ENCODE results near the gene PPIL4.
"Not testable (repeated sequence)": the region's sequence is repeated elsewhere in the genome, so short reads cannot be mapped to it uniquely, and the experiment has no call there.

The PPIL4 gene

DNA sequence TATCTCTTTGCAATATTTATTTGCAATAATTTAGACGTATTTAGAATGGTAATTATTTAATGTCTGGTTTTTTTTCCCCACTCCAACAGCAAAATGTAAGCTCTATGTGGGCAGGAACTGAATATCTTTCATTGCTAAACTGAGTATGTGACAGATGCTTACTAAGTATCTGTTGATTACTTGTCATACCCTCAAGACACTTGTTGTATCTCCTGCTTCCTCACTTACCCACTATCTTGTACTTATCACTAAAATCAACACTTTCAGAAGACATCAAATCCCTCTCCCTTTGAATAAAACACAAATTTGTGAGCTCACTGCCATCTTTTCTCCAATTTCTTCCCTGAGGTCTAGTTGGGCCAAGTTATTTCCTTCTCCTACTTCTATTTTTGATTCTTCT, 30.3 kb downstream of the PPIL4 start:
- DNase-seq, result no peak

DNA sequence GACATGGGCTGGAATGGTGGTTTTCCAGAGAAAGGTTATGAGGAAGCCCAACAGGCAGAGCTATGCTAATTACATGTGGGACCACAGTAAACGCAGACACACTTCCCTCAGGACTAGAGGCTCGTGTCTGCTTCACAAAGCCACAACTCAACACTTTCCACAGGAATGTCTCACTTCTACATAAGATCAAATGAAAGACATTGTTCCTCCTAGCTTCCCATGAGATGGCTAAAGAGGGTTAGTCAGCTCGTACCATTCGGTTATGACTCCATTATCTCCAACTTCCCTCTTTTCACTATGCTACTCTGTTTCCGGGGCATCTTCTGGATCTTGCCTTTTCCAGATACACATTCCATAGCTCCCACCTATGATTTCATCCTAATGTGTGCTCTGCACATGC, 31.9 kb downstream of the PPIL4 start:
- no peak for DNase-seq

DNA sequence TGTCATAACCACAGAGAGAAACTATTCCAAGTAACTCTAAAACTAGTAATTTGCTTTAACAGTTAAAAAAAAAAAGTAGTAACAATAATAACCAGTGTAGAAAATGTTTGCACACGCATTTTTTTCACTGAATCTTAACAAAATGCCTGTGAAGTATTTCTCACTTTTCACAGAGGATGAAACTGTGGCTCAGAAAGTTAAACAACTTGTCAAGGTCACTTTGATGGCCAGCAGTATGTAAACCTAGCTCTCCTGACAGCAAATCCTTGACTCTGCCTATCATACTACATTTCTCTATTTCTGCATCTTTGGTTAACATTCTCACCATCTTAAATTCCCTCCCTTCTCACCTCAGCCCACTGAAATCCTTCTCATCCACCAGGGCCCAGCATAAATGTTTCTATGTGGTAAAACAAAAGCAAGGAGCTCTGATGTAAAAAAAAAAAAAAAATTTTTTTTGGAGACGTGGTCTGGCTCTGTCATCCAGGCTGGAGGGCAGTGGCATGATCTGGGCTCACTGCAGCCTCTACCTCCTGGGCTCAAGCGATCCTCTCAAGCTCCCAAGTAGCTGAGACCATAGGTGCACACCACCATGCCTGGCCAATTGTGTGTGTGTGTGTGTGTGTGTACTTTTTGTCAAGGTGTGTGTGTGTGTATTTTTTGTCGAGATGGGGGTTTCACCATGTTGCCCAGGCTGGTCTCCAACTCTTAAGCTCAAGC, 34.9 kb downstream of the PPIL4 start:
- DNase-seq, result no peak

- DNase-seq, result no peak
Observed at GRCh38 chr6:149508485-149508884, 37.4 kb downstream of the PPIL4 start.

DNA sequence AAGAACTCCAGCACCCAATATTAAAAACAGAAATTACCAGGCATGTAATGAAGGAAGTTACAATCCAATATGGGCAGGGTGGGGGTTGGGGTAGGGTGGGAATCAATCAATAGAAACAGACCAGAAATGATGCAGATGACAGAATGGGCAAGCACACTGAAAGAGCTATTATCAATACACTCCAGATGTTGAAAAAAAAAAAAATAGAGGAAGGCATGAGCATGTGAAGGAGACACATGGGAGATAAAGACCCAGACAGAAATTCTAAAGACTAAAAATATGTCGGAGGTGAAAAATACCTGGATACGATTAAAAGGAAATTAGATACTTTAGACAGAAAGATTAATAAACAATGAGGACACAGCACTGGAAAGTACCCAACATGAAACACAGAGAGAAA, 42.0 kb downstream of the PPIL4 start:
- no peak for DNase-seq

DNA sequence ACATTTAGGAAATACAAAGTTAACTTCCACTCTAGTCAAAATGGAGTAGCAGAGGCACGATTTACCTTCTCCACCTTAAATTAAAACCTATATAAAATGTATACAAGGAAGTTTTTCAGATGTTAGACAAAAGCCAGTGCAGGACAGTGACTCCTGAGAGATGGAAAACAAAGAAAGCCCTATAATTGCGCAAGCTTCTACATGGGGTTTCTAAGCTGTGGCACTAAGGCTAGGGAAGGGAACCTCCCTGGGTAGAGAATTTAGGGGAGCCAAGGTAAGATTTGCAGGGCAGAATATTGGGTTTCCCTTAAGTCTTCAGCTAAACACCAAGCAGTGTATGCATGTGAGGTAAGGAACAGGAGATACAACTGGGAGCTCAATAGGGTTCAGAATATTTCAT, 42.6 kb downstream of the PPIL4 start:
- DNase-seq, result no peak

DNA sequence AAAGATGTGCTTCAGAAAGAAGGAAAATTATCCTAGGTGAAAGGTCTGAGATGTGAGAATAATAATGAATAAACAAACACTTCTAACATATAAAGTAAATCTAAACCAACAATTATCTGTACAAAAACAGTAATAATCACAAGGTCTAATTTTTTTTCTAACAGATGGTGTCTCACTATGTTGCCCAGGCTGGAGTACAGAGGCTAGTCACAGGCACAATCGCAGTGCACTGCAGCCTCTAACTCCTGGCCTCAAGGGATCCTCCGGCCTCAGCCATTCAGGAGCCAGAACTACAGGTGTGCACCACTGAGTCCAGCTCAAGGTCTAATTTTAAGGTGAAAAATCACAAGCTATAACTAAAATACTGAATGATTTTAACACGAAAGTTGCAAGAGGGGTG, 44.1 kb downstream of the PPIL4 start:
- DNase-seq, result no peak

DNA sequence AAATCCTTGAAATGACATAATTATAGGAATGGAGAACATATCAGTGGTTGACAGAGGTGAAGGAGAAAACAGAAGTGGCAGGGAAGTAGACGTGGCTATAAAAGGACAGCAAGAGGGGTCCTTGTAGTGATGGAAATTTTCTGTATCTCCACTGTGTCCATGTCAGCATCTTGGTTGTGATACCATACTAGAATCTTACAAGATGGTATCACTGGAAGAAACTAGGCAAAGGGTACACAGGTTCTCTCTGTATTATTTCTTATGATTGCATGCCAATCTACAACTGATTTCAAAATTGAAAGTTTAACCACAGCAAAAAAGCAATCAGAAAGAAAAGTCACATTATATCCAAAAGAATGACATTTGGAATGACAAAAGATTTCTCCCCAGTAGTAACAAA, 44.6 kb downstream of the PPIL4 start:
- DNase-seq, result no peak

- DNase-seq, result no peak
Observed at GRCh38 chr6:149500096-149500495, 45.7 kb downstream of the PPIL4 start.

- no peak for DNase-seq
Observed at GRCh38 chr6:149499066-149499465, 46.8 kb downstream of the PPIL4 start.

- DNase-seq, result no peak
Observed at GRCh38 chr6:149497365-149497764, 48.5 kb downstream of the PPIL4 start.

DNA sequence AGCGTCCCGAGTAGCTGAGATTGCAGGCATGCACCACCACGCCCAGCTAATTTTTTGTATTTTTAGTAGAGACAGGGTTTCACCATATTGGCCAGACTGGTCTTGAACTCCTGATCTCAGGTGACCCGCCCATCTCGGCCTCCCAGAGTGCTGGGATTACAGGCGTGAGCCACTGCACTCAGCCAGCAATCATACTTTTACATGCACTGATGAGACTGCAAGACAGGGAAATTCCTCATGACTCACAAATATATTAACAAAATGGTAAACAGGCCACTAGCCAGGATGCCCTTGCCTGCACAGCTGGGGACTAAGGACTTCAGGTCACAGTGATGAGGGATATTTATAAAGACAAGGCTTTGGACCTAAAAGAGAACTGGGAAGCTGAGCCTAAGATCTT, 49.2 kb downstream of the PPIL4 start:
- DNase-seq, result not testable (repeated sequence)

DNA sequence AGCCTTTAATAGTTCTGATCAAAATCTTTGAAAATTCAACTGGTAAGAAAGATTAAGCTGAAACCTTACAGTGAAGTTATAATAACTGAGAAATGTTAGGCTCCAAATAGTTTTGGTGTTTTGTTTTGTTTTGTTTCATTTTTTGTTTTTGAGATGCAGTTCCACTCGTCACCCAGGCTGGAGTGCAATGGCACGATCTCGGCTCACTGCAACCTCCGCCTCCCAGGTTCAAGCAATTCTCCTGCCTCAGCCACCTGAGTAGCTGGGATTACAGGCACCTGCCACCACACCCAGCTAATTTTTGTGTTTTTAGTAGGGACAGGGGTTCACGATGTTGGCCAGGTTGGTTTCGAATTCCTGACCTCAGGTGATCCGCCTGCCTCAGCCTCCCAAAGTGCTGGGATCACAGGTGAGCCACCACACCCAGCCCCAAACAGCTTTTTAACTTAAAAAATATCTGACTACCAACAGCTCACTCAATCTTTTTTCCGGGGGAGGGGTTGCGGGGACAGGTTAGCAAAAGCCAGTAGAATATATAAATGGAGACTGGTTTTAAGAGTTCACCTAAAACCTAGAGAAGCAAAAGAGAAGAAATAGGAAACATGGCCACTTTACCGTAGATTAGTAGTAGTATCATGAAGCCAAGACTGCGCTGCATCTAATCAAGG, 50.4 kb downstream of the PPIL4 start:
- not testable (repeated sequence) for DNase-seq

DNA sequence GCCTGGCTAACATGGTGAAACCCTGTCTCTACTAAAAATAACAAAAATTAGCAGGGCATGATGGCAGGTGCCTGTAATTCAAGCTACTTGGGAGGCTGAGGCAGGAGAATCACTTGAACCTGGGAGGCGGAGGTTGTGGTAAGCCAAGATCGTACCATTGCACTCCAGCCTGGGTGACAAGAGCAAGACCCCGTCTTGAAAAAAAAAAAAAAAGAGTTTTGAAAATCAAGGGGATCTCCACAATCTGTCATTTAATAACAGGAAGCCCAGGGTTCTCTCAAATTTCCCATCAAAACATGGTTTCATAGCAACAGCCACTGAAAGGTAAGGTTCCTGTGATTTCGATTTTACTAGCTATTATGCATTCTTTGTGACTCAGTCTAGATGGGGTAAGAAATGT, 51.0 kb downstream of the PPIL4 start:
- peak in 1 of 2 donors; percentile 42 for DNase-seq

- no peak for DNase-seq
Observed at GRCh38 chr6:149493761-149494320, 52.0 kb downstream of the PPIL4 start.

- no peak for DNase-seq
Observed at GRCh38 chr6:149492798-149493343, 53.0 kb downstream of the PPIL4 start.

GRCh38 chr6:149489967-149490366, 55.9 kb downstream of the PPIL4 start:
- no peak for DNase-seq

DNA sequence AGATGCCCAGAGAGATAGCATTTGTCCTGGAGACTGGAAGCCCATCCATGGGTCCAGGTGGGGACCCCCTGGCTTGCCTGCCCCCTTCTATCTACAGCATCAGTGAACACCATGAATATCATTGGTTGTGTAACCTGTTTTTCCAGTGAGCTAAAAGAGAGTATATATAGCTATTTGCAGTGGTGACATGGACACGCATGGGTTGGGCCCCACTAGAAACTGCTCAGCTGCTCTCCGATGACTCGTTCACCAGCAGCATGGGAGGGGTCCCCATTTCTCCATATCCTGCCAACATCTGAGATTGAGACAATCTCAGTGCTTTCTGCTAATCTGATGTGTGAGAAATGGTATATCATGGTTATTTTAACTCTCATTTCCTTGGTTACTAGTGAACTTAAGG, 57.0 kb downstream of the PPIL4 start:
- DNase-seq, result no peak

DNA sequence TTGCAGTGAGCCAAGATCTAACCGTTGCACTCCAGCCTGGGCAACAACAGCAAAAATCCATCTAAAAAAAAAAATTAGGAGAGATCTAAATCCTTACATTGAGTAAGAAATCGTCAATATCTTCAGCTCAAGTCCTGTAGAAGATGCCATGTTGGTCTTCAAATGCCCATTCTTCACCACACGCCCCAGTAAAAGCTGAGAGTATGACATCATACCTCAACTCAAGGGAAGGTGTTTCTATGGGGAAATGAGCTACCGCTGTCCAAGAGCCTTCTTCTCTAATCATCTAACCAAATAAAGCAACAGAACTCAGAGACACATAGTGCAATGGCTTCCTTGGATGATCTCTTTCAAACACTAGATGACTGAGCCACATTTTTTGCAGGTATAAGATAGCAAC, 58.5 kb downstream of the PPIL4 start:
- no peak for DNase-seq

DNA sequence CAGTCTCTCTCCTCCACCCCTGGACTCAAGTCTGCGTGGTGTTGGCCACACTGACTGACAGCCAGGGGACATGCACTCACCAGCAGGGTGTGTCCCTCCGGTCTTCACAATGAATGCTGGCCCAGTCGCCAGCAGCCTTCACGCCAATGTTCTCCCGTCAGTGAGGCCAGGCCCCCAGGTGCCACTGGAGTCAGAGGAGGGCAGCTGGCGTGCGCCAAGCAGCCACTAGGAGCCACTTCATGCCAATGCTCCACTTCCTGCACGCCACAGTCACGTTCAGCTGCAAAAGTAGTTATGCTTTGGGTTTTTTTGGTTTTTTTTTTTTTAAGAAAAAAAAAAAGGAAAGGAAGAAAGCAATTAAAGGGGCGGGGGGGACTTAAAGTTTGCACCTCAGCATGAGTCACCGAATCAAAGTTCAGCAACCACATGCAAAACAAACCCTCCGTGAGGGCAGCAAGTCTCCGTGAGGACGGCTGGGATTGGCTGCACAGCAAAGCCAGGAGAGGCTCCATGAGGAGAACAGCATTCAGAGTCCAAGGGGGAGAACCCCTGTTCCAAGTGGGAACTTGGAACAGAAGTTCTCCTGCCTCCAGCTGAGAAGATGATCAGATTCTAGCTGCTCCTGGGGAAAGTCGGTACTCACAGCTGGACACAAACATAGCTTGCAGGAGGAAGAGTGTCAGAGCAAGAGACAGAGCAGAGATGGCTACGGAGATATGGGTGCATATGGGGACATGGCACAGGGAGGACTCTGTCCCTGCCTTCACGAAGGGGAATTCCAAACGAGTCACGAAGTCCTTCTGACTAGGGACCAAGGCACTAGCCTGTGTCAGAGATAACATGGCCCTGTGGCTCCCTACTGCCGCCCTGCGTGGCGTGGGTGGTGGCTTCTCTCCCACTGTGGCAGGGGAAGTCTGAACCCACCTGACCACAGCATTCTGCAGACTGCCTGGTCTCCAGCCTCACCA, 60.8 kb downstream of the PPIL4 start, which contains the start of gene ZC3H12D:
ZC3H12D (minus strand) TSS at position 282 of the 968 bp plus-strand sequence. CDS start 10,471 bp downstream, outside the sequence.
- peak; percentile 65 to 66 for DNase-seq

- DNase-seq, result no peak
Observed at GRCh38 chr6:149483849-149484655, 61.8 kb downstream of the PPIL4 start.

- DNase-seq, result no peak
Observed at GRCh38 chr6:149483334-149483725, 62.5 kb downstream of the PPIL4 start.
